ENCODE results near the gene MRPS27. TPM values are rescaled to one million over a fixed set of nuclear protein-coding genes. Genes with fewer than 3 reads are reported as not detected.

MRPS27 gene
- total RNA-seq, 4 donors from 2014 or later: 48.7 to 63.7 (median 51.9) TPM

DNA sequence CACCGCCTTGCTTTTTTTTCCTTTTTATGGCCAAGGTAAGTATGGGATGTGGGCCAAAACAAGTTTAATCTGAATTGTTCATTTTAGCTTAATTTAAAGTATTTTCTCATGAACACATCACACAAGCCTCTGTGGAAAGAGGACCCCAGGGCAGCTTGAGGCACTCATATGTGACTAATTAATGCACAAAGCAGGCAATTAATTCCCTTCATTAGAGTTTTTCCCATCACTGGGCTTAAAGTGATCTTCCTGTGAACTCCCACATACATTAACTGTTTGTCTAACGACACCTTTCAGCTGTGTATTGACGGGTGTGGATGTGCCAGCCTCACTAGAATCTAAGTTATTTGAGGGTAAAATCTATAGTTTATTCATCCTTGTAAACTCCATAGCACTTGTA is 103.3 kb downstream of the MRPS27 start:
- 95% methylated on average over 3 of the region's 3 CpGs for WGBS
- Histone ChIP-seq H3K9me3 (no peaks in the 10 kb centered on the region), H3K4me1 (peaks cover under 1% of the 10 kb centered on the region), H3K4me3 (no peak overlapping the region), H3K27ac (no peak overlapping the region), H3K27me3 (no peaks in the 10 kb centered on the region), H3K36me3 (peaks cover 43% of the 10 kb centered on the region)
- TF ChIP-seq POLR2AphosphoS5 (IDR thresholded peaks at IDR 0.05) (no peak), EP300 (IDR thresholded peaks at IDR 0.05) (no peak), CTCF (IDR thresholded peaks at IDR 0.05) (no peak), POLR2A (IDR thresholded peaks at IDR 0.05) (no peak)
- no peak for DNase-seq (ENCODE audit: low spot score in 2 of 2)

DNA sequence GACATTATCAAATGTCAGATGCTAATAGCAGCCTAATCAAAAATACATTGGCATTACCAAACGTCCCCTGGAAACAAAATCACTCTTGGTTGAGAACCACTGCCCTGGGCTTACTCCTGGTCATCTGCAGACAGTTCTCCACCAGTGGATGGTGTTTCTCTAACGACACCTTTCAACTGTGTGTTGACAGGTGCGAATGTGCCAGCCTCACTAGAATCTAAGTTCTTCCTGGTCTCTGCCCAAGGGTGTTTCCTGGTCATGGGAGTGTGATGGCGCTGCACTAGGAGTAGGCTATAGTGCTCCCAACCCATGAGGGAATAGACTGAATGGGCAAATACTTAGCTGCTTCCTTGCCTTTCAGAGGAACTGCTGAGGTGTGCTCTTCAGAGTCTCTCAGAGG is 105.9 kb downstream of the MRPS27 start:
- TF ChIP-seq POLR2A (IDR thresholded peaks at IDR 0.05): no peak
- TF ChIP-seq POLR2AphosphoS5 (IDR thresholded peaks at IDR 0.05): no peak
- TF ChIP-seq CTCF (IDR thresholded peaks at IDR 0.05): no peak
- TF ChIP-seq EP300 (IDR thresholded peaks at IDR 0.05): no peak
- Histone ChIP-seq H3K27me3 (no peaks in the 10 kb centered on the region), H3K4me3 (no peak overlapping the region), H3K27ac (no peak overlapping the region), H3K9me3 (no peaks in the 10 kb centered on the region), H3K36me3 (peaks cover 17% of the 10 kb centered on the region), H3K4me1 (peaks cover 25% of the 10 kb centered on the region)
- WGBS: 82% methylated on average over 4 of the region's 4 CpGs
- DNase-seq (ENCODE audit: low spot score in 2 of 2): no peak

- TF ChIP-seq CTCF (IDR thresholded peaks at IDR 0.05) (no peak), EP300 (IDR thresholded peaks at IDR 0.05) (no peak), POLR2A (IDR thresholded peaks at IDR 0.05) (no peak), POLR2AphosphoS5 (IDR thresholded peaks at IDR 0.05) (no peak)
- H3K4me1 ChIP-seq: peaks cover 25% of the 10 kb centered on the region
- no peaks in the 10 kb centered on the region for H3K27me3 ChIP-seq
- H3K9me3 ChIP-seq: no peaks in the 10 kb centered on the region
- DNase-seq (ENCODE audit: low spot score in 2 of 2): no peak
- no peak overlapping the region for H3K27ac ChIP-seq
- H3K36me3 ChIP-seq: peaks cover 10% of the 10 kb centered on the region
- WGBS: 95% methylated on average over 4 of the region's 4 CpGs
- H3K4me3 ChIP-seq: no peak overlapping the region
Measured at GRCh38 chr5:72213482-72213881, 106.6 kb downstream of the MRPS27 start.

DNA sequence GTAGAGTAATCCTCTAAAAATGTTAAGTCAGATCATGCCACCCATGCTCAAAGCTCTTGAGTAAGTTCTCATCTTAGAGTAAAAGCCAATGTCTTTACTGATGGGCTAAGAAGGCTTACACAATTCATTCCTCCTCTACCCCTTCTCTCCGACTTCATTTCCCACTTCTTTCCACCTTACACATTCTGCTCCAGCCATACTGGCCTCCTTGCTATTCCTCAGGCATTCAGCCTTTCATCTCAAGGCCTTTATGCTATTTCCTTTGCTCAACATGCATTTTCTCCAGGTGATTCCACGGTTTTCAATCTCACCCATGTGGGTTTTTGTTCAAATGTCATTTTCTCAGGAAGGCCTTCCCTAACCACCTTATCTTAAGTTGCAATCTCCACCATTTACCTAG is 107.9 kb downstream of the MRPS27 start:
- peaks cover 25% of the 10 kb centered on the region for H3K4me1 ChIP-seq
- no peaks in the 10 kb centered on the region for H3K9me3 ChIP-seq
- no peaks in the 10 kb centered on the region for H3K27me3 ChIP-seq
- H3K27ac ChIP-seq: no peak overlapping the region
- no peak for TF ChIP-seq EP300 (IDR thresholded peaks at IDR 0.05)
- TF ChIP-seq POLR2A (IDR thresholded peaks at IDR 0.05): no peak
- TF ChIP-seq POLR2AphosphoS5 (IDR thresholded peaks at IDR 0.05): no peak
- no peak for TF ChIP-seq CTCF (IDR thresholded peaks at IDR 0.05)
- 95% methylated on average over 2 of the region's 2 CpGs for WGBS
- no peak overlapping the region for H3K4me3 ChIP-seq
- no peaks in the 10 kb centered on the region for H3K36me3 ChIP-seq
- DNase-seq (ENCODE audit: low spot score in 2 of 2): no peak

GRCh38 chr5:72210888-72211678 is 109.0 kb downstream of the MRPS27 start:
- H3K9me3 ChIP-seq: no peaks in the 10 kb centered on the region
- TF ChIP-seq POLR2A (IDR thresholded peaks at IDR 0.05): no peak
- TF ChIP-seq CTCF (IDR thresholded peaks at IDR 0.05): no peak
- no peak for TF ChIP-seq EP300 (IDR thresholded peaks at IDR 0.05)
- TF ChIP-seq POLR2AphosphoS5 (IDR thresholded peaks at IDR 0.05): no peak
- H3K4me3 ChIP-seq: no peak overlapping the region
- no peak for DNase-seq (ENCODE audit: low spot score in 2 of 2)
- no peaks in the 10 kb centered on the region for H3K36me3 ChIP-seq
- H3K4me1 ChIP-seq: peaks cover 25% of the 10 kb centered on the region
- WGBS: 39% methylated on average over 6 of the region's 6 CpGs
- peak overlapping the region; percentile 23 for H3K27ac ChIP-seq
- H3K27me3 ChIP-seq: no peaks in the 10 kb centered on the region
